ENCODE results near the gene CCNL2.

Gene CCNL2

GRCh38 chr1:1364266-1364665 is 34.9 kb downstream of the CCNL2 start:
- H3K4me3 ChIP-seq (replicated peaks; ENCODE audit: low read depth, low read length), result no peak overlapping the region
- DNase-seq (ENCODE audit: low read depth), result no peak
- no peak for TF ChIP-seq CTCF (IDR thresholded peaks at IDR 0.05; ENCODE audit: low read length, missing control alignments)

GRCh38 chr1:1361982-1362423 is 37.1 kb downstream of the CCNL2 start:
- TF ChIP-seq CTCF (IDR thresholded peaks at IDR 0.05; ENCODE audit: low read length, missing control alignments), result peak; percentile 7
- no peak overlapping the region for H3K4me3 ChIP-seq (replicated peaks; ENCODE audit: low read depth, low read length)

GRCh38 chr1:1361233-1361981 is 37.7 kb downstream of the CCNL2 start:
- TF ChIP-seq CTCF (IDR thresholded peaks at IDR 0.05; ENCODE audit: low read length, missing control alignments), result no peak
- H3K4me3 ChIP-seq (replicated peaks; ENCODE audit: low read depth, low read length), result no peak overlapping the region
- DNase-seq (ENCODE audit: low read depth), result no peak

More at GRCh38 chr1:1361982-1362423, 37.1 kb downstream of the CCNL2 start:
- DNase-seq (ENCODE audit: low read depth), result peak; percentile 79

GRCh38 chr1:1360506-1361169 is 38.5 kb downstream of the CCNL2 start:
- peak; percentile 87 for DNase-seq (ENCODE audit: low read depth)
- no peak for TF ChIP-seq CTCF (IDR thresholded peaks at IDR 0.05; ENCODE audit: low read length, missing control alignments)
- H3K4me3 ChIP-seq (replicated peaks; ENCODE audit: low read depth, low read length), result no peak overlapping the region

- no peak overlapping the region for H3K4me3 ChIP-seq (replicated peaks; ENCODE audit: low read depth, low read length)
- TF ChIP-seq CTCF (IDR thresholded peaks at IDR 0.05; ENCODE audit: low read length, missing control alignments), result no peak
- DNase-seq (ENCODE audit: low read depth), result no peak
These were observed 39.3 kb downstream of the CCNL2 start for GRCh38 chr1:1359664-1360468.

GRCh38 chr1:1359308-1359663 is 39.8 kb downstream of the CCNL2 start:
- TF ChIP-seq CTCF (IDR thresholded peaks at IDR 0.05; ENCODE audit: low read length, missing control alignments), result no peak
- H3K4me3 ChIP-seq (replicated peaks; ENCODE audit: low read depth, low read length), result no peak overlapping the region
- no peak for DNase-seq (ENCODE audit: low read depth)

Measured in fibroblast of pulmonary artery (primary cell).